ENCODE measurements around the gene FHOD3. TPM values are rescaled to one million over a fixed set of nuclear protein-coding genes. Genes with fewer than 3 reads are reported as not detected.

FHOD3 gene
- total and polyA plus RNA-seq, 9 of the 15 experiments (the other 6 are each of a cell fraction or from before 2014, with no cell fraction given), result 0.11 TPM; not detected in 8

GRCh38 chr18:36419900-36420531 is 122.5 kb downstream of the FHOD3 start (continued):
- TF ChIP-seq PATZ1 (CRISPR knock-in tag; IDR thresholded peaks at IDR 0.05; ENCODE audit: borderline replicate concordance), result no peak
- no peak for TF ChIP-seq FOXK1 (CRISPR knock-in tag; IDR thresholded peaks at IDR 0.05; ENCODE audit: borderline replicate concordance)
- no peak for TF ChIP-seq NCOA2 (IDR thresholded peaks at IDR 0.05; ENCODE audit: partially characterized antibody in 2 of 2)
- no peak for TF ChIP-seq HSF4 (CRISPR knock-in tag; IDR thresholded peaks at IDR 0.05; ENCODE audit: borderline replicate concordance)

GRCh38 chr18:36420826-36421225 is 123.3 kb downstream of the FHOD3 start:
- FAIRE-seq, result peak; percentile 23
- H3K27ac ChIP-seq (ENCODE audit: extremely low read depth, low read depth, low read length), result no peak overlapping the region
- 0% methylated on average over 1 of the region's 1 CpG for WGBS (ENCODE audit: insufficient coverage, low coverage, missing lambda C conversion rate)
- H2AFZ ChIP-seq (ENCODE audit: low read depth, low read length), result 0 out of 2 replicates have a peak overlapping the region, but pooled peaks have one; percentile 22
- no peak overlapping the region for H3K4me3 ChIP-seq
- no peaks in the 10 kb centered on the region for H3K79me2 ChIP-seq (ENCODE audit: control insufficient read depth, insufficient read depth, low read length)
- intact Hi-C loops (cut with micrococcal nuclease) (loop anchor here (5.0 kb wide), 1 partner anchor 129 kb away; no protein-coding TSS in a partner anchor), in situ Hi-C loops (cut with MboI) (no loop called here)
- H3K9me1 ChIP-seq (ENCODE audit: control insufficient read depth, insufficient read depth, low read length), result no peaks in the 10 kb centered on the region
- H3K4me1 ChIP-seq (replicated peaks in 1 of 2; ENCODE audit: control insufficient read depth in 2 of 2, insufficient read depth in 2 of 2, low read length in 2 of 2), result peaks cover 0 to 5% of the 10 kb centered on the region in 2 experiments; a peak in 3 of 5 replicates
- DNase-seq (ENCODE audit: extremely low read depth in 1 of 4, low spot score in 3 of 4), result peak in 3 of 4 experiments; percentile 13 to 32 (median 19)
- no peaks in the 10 kb centered on the region for H4K20me1 ChIP-seq (replicated peaks; ENCODE audit: control insufficient read depth, insufficient read depth, low read length)
- BruUV-seq (replicated peaks), result no TSS peak
- no peaks in the 10 kb centered on the region for H3K9me3 ChIP-seq (replicated peaks; ENCODE audit: control insufficient read depth, insufficient read depth, low read depth, low read length)
- CTCF ChIA-PET (ENCODE audit: low intra/inter-chr PET ratio), result no interaction called here
- peak; percentile 56 for ATAC-seq
- no peak overlapping the region for H3K4me2 ChIP-seq (ENCODE audit: insufficient read depth, low read length)
- peaks cover 0 to 11% of the 10 kb centered on the region in 2 experiments; a peak in 2 of 5 replicates for H3K27me3 ChIP-seq (ENCODE audit: control insufficient read depth in 2 of 2, insufficient read depth in 2 of 2, low read length in 2 of 2)
- no peaks in the 10 kb centered on the region for H3K36me3 ChIP-seq (ENCODE audit: control insufficient read depth, insufficient read depth, low read length)
- H3K9ac ChIP-seq (ENCODE audit: insufficient read depth in 1 of 2, low read depth in 2 of 2, low read length in 2 of 2), result no peak overlapping the region
- POLR2A ChIA-PET, result interaction anchor here (1.0 kb wide), 1 partner anchor 14 kb away, joined by 3 read pairs; no protein-coding TSS in a partner anchor
- TF ChIP-seq KLF1 (tag; IDR thresholded peaks at IDR 0.05) (no peak), STAT6 (CRISPR knock-in tag; IDR thresholded peaks at IDR 0.05) (no peak), AFF1 (IDR thresholded peaks at IDR 0.05; ENCODE audit: low read depth in 1 of 2, partially characterized antibody in 2 of 2) (no peak), MEF2A (IDR thresholded peaks at IDR 0.05; ENCODE audit: control insufficient read depth, low read depth, low read length) (peak; percentile 38; the same call in 1 of the 2 replicates), ZNF316 (IDR thresholded peaks at IDR 0.05) (peak; percentile 20; the same call in 1 of the 2 replicates)

Data from K562 (cell line).